PC-9 (cell line): ENCODE data around the gene KDM4C.

Experiments
- CTCF ChIP-seq: fragments of 200-600 bp; sonication (generic); conservative IDR thresholded peaks from 2 replicates; pipeline ENCODE4 v1.6.1; 2017; ENCODE audit warnings: mixed run types, antibody characterized with exemption, mild to moderate bottlenecking, moderate library complexity
- EZH2 ChIP-seq: fragments of 200-600 bp; sonication (generic); IDR thresholded peaks from 2 replicates; pipeline ENCODE4 v1.8.0; 2017; ENCODE audit warnings: antibody characterized with exemption, low read depth

- no peak for TF ChIP-seq CTCF
- TF ChIP-seq EZH2 = no peak
These were observed 201.7 kb downstream of the KDM4C start for GRCh38 chr9:6959270-6960000.
